IMR-90 (cell line): ENCODE measurements around the gene CXADR. TPM values are rescaled to one million over a fixed set of nuclear protein-coding genes. Genes with fewer than 3 reads are reported as not detected.
A peak's percentile ranks its signal among the peaks of the same experiment; 100 is the strongest.

Source experiments
- ATAC-seq: fragments of 200-7000 bp; cut with Tn5 transposase; 2 replicates; pipeline ENCODE4 v1.9.1; 2020; ENCODE audit warnings: low read depth, mild to moderate bottlenecking, moderate library complexity
- BruUV-seq: library from RNA; stranded (reverse); fragments of 400-500 nt; replicated peaks from 2 replicates; lab custom pipeline; 2021; lab: Mats Ljungman, UMichigan
- CTCF ChIA-PET: fragments of 300-600 bp; formaldehyde crosslinking; extraction: SDS; loops from one replicate; lab custom pipeline; 2021; ENCODE audit warnings: antibody characterized with exemption; lab: Yijun Ruan, JAX
- POLR2A ChIA-PET: fragments of 300-600 bp; sonication (Branson Sonifier 250); formaldehyde crosslinking; loops from one replicate; lab custom pipeline; 2022; ENCODE audit warnings: antibody characterized with exemption; ENCODE audit not compliant: unreplicated experiment; lab: Charles Lee
- DNase-seq: peaks from one replicate; pipeline ENCODE4 v3.0.0; 2013
- H2AFZ ChIP-seq: replicated peaks from 2 replicates; pipeline ENCODE3; 2013; ENCODE audit warnings: low read length, mild to moderate bottlenecking; ENCODE audit not compliant: poor library complexity
- H2AK5ac ChIP-seq: 2 replicates; pipeline ENCODE4 v1.6.1; 2013; ENCODE audit warnings: low read depth, low read length, inconsistent platforms
- H2AK9ac ChIP-seq: replicated peaks from 2 replicates; pipeline ENCODE3; 2013; ENCODE audit warnings: mild to moderate bottlenecking, low read depth, low read length, moderate library complexity; ENCODE audit not compliant: poor library complexity
- H2BK120ac ChIP-seq: 2 replicates; pipeline ENCODE4 v1.6.1; 2013; ENCODE audit warnings: low read depth, low read length, inconsistent platforms
- H2BK15ac ChIP-seq: 3 replicates; pipeline ENCODE4 v1.6.1; 2013; ENCODE audit warnings: low read depth, low read length, inconsistent platforms
- H2BK20ac ChIP-seq: 2 replicates; pipeline ENCODE4 v1.6.1; 2013; ENCODE audit warnings: low read depth, mild to moderate bottlenecking, inconsistent platforms, low read length, moderate library complexity
- H2BK5ac ChIP-seq: 2 replicates; pipeline ENCODE4 v1.6.1; 2013; ENCODE audit warnings: mild to moderate bottlenecking, low read depth, low read length, inconsistent platforms; ENCODE audit not compliant: poor library complexity, severe bottlenecking
- H3K14ac ChIP-seq: replicated peaks from 2 replicates; pipeline ENCODE4 v1.6.1; 2013; ENCODE audit warnings: low read depth, low read length, inconsistent platforms
- H3K18ac ChIP-seq: 2 replicates; pipeline ENCODE4 v1.6.1; 2013; ENCODE audit warnings: low read depth, low read length, control low read depth
- H3K23ac ChIP-seq: 2 replicates; pipeline ENCODE4 v1.6.1; 2013; ENCODE audit warnings: low read depth, low read length, inconsistent platforms
- H3K27ac ChIP-seq: 2 replicates; pipeline ENCODE4 v1.5.1; 2013; ENCODE audit warnings: mild to moderate bottlenecking, control low read depth, low read length; ENCODE audit not compliant: insufficient read depth
- H3K27me3 ChIP-seq: 2 replicates; pipeline ENCODE4 v1.6.1; 2013; ENCODE audit warnings: low read length; ENCODE audit not compliant: control insufficient read depth, insufficient read depth
- H3K36me3 ChIP-seq: 2 replicates; pipeline ENCODE4 v1.6.1; 2013; ENCODE audit warnings: low read length, mixed read lengths; ENCODE audit not compliant: control insufficient read depth, insufficient read depth
- H3K4ac ChIP-seq: 2 replicates; pipeline ENCODE4 v1.6.1; 2013; ENCODE audit warnings: low read depth, low read length, inconsistent platforms
- H3K4me1 ChIP-seq: 2 replicates; pipeline ENCODE4 v1.6.1; 2013; ENCODE audit warnings: low read length, mixed read lengths; ENCODE audit not compliant: control insufficient read depth, insufficient read depth
- H3K4me2 ChIP-seq: 2 replicates; pipeline ENCODE4 v1.6.1; 2013; ENCODE audit warnings: low read depth, mild to moderate bottlenecking, control low read depth, low read length, moderate library complexity
- H3K4me3 ChIP-seq: 2 replicates; pipeline ENCODE4 v1.5.1; 2013; ENCODE audit warnings: low read depth, mild to moderate bottlenecking, control low read depth, low read length, moderate library complexity; ENCODE audit not compliant: insufficient read depth
- H3K56ac ChIP-seq: 2 replicates; pipeline ENCODE4 v1.6.1; 2013; ENCODE audit warnings: low read length, inconsistent platforms; ENCODE audit not compliant: insufficient read depth; ENCODE audit errors: extremely low read depth
- H3K79me1 ChIP-seq, 2 experiments: 2 replicates each; pipeline ENCODE4 v1.6.1; 2013; ENCODE audit warnings: low read length in 2 of 2, inconsistent platforms in 1 of 2, low read depth in 1 of 2
- H3K9ac ChIP-seq: 2 replicates; pipeline ENCODE4 v1.6.1; 2013; ENCODE audit warnings: low read depth, low read length, control low read depth
- H3K9me1 ChIP-seq: 2 replicates; pipeline ENCODE4 v1.6.1; 2013; ENCODE audit warnings: low read length, inconsistent platforms; ENCODE audit not compliant: insufficient read depth
- H3K9me3 ChIP-seq: 2 replicates; pipeline ENCODE4 v1.6.1; 2013; ENCODE audit warnings: low read length; ENCODE audit not compliant: control insufficient read depth, insufficient read depth
- H4K20me1 ChIP-seq: 2 replicates; pipeline ENCODE4 v1.6.1; 2013; ENCODE audit warnings: low read length, inconsistent platforms; ENCODE audit not compliant: insufficient read depth
- H4K5ac ChIP-seq: 2 replicates; pipeline ENCODE4 v1.6.1; 2013; ENCODE audit warnings: mild to moderate bottlenecking, low read depth, low read length, control low read depth
- H4K8ac ChIP-seq, 2 experiments: 2 replicates each; pipeline ENCODE4 v1.6.1; 2013; ENCODE audit warnings: low read depth in 2 of 2, low read length in 2 of 2, control low read depth in 1 of 2, inconsistent platforms in 1 of 2
- H4K91ac ChIP-seq: 2 replicates; pipeline ENCODE4 v1.6.1; 2013; ENCODE audit warnings: low read depth, low read length, inconsistent platforms; ENCODE audit not compliant: insufficient read depth
- BHLHE40 ChIP-seq: fragments of 150-350 bp; IDR thresholded peaks from 2 replicates; pipeline ENCODE4 v1.6.1; 2016; ENCODE audit warnings: mild to moderate bottlenecking, low read depth, low read length
- CHD1 ChIP-seq: IDR thresholded peaks from 2 replicates; pipeline ENCODE4 v1.6.1; 2012; ENCODE audit warnings: low read depth, low read length, improper control_type of control experiment
- CTCF ChIP-seq: conservative IDR thresholded peaks from 2 replicates; pipeline ENCODE4 v1.5.1; 2012; ENCODE audit warnings: mild to moderate bottlenecking, low read depth, low read length, improper control_type of control experiment
- FOS ChIP-seq: fragments of 150-350 bp; IDR thresholded peaks from 2 replicates; pipeline ENCODE4 v1.6.1; 2016; ENCODE audit warnings: low read depth, low read length
- MAFK ChIP-seq: IDR thresholded peaks from 2 replicates; pipeline ENCODE4 v1.6.1; 2012; ENCODE audit warnings: low read depth, low read length, improper control_type of control experiment
- MAZ ChIP-seq: IDR thresholded peaks from 2 replicates; pipeline ENCODE4 v1.6.1; 2012; ENCODE audit warnings: low read depth, mild to moderate bottlenecking, low read length, improper control_type of control experiment, moderate library complexity, borderline replicate concordance
- MXI1 ChIP-seq: IDR thresholded peaks from 2 replicates; pipeline ENCODE4 v1.6.1; 2012; ENCODE audit warnings: low read depth, mild to moderate bottlenecking, low read length, moderate library complexity, borderline replicate concordance
- NFE2L2 ChIP-seq: fragments of 150-350 bp; IDR thresholded peaks from 2 replicates; pipeline ENCODE4 v1.6.1; 2016; ENCODE audit warnings: low read depth, mild to moderate bottlenecking, low read length
- RAD21 ChIP-seq: IDR thresholded peaks from 2 replicates; pipeline ENCODE4 v1.6.1; 2012; ENCODE audit warnings: low read length, improper control_type of control experiment
- WGBS, 2 experiments: methylation state at CpG; one replicate each; pipeline versions ENCODE4 v1.1.5 to v1.1.7; 2013; ENCODE audit warnings: missing lambda C conversion rate in 2 of 2; ENCODE audit not compliant: insufficient read length in 1 of 2; ENCODE audit errors: extremely low coverage in 2 of 2; 5-methylcytosine and 5-hydroxymethylcytosine counted together
- dilution Hi-C: fragments of 300-500 bp; cut with HindIII; formaldehyde crosslinking; loops from one replicate; pipeline ENCODE4 v1.14.3; 2018; ENCODE audit warnings: low sequenced_read_pairs; ENCODE audit not compliant: unreplicated experiment
- in situ Hi-C: fragments of 300-500 bp; cut with MboI; formaldehyde crosslinking; loops from 3 replicates; pipeline ENCODE4 v1.14.3; 2019; ENCODE audit warnings: low sequenced_read_pairs, inconsistent platforms, mixed read lengths
- intact Hi-C: fragments of 100-400 bp; cut with micrococcal nuclease; formaldehyde crosslinking; loops from 2 replicates; pipeline ENCODE4 v1.10.0; 2022
- polyA plus RNA-seq, 3 experiments: library from polyadenylated mRNA; depleted of rRNA; stranded (reverse); fragments of >200 nt; gene quantifications; 2 replicates each; pipeline ENCODE4 v1.2.3, GENCODE V29; 2012; ENCODE audit warnings: low replicate concordance in 1 of 3
- total RNA-seq: library from RNA; depleted of rRNA; stranded (reverse); fragments of >200 nt; gene quantifications from 2 replicates; pipeline ENCODE4 v1.2.3, GENCODE V29; 2012
- TF ChIP-seq, protein P1 (sequence below): fragments of 150-350 bp; IDR thresholded peaks from 2 replicates; pipeline ENCODE4 v1.6.1; 2016; ENCODE audit warnings: low read depth, mild to moderate bottlenecking, low read length, moderate library complexity, borderline replicate concordance
- TF ChIP-seq, protein P2 (sequence below): fragments of 150-350 bp; IDR thresholded peaks from 2 replicates; pipeline ENCODE4 v1.6.1; 2017; ENCODE audit warnings: mild to moderate bottlenecking, antibody characterized with exemption, low read length, low read depth

CXADR gene
- total and polyA plus RNA-seq, 2 of the 4 experiments (the other 2 are of a cell fraction): 0.21 to 1.1 TPM

DNA sequence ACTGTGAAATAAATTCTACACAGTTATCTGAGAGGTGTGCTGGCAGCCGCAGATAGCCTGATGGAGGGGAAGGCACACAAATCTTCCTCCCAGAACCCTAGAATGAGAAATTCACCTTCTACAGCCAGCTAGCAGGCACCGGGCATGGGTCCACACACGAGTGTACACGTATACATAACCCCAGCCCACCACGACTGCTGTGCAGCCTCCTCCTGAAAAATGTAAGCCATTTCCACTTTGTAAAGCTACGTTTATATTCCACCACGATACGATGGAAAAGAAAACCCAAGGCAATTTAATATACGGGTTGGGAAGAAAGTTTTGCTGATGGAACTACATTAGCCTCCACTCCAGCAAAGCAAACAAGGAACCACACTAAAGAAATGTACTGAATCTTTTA is 98.1 kb downstream of the CXADR start:
- Histone ChIP-seq H3K4ac (peak overlapping the region; percentile 7; the same call in 1 of the 2 replicates), H4K91ac (no peak overlapping the region), H3K4me3 (peak overlapping the region; percentile 71), H3K27ac (peak overlapping the region; percentile 74), H4K5ac (peak overlapping the region; percentile 11; the same call in 1 of the 2 replicates), H3K9me1 (peaks cover 3% of the 10 kb centered on the region), H3K79me1 (peaks cover 10 to 12% of the 10 kb centered on the region in 2 experiments; a peak in 3 of 4 replicates), H3K18ac (peak overlapping the region; percentile 4; the same call in 1 of the 2 replicates), H4K20me1 (no peaks in the 10 kb centered on the region; the same call in none of the 2 replicates), H3K56ac (peak overlapping the region; percentile 30), H4K8ac (peak overlapping the region; percentile 29 to 62; a peak in 3 of 4 replicates), H2AK9ac (peak overlapping the region; percentile 65), H3K9ac (peak overlapping the region; percentile 85), H3K36me3 (peaks cover 8% of the 10 kb centered on the region), H3K4me1 (peaks cover 4% of the 10 kb centered on the region), H3K4me2 (peak overlapping the region; percentile 87), H3K9me3 (no peaks in the 10 kb centered on the region), H2BK20ac (no peak overlapping the region), H2BK5ac (peak overlapping the region; percentile 57), H2AK5ac (no peak overlapping the region), H3K14ac (peak overlapping the region; percentile 30), H3K27me3 (no peaks in the 10 kb centered on the region), H2BK15ac (no peak overlapping the region), H2AFZ (peak overlapping the region; percentile 35), H3K23ac (peak overlapping the region; percentile 79; the same call in 1 of the 2 replicates), H2BK120ac (no peak overlapping the region)
- dilution Hi-C loops (no loop called here), in situ Hi-C loops (no loop called here), intact Hi-C loops (loop anchor here (5.0 to 10.0 kb wide), 2 partner anchors 234 to 914 kb away; no protein-coding TSS in a partner anchor)
- DNase-seq: peak; percentile 11
- CTCF ChIA-PET: interaction anchor here (0.6 to 0.7 kb wide), 2 partner anchors 12 to 22 kb away, joined by 3 read pairs; no protein-coding TSS in a partner anchor
- no CpG with 5 or more reads among the region's 9 CpGs for WGBS, 2 experiments
- ATAC-seq: no peak
- TF ChIP-seq MAZ (no peak), CHD1 (no peak), RAD21 (no peak), MXI1 (no peak), MAFK (no peak), NFE2L2 (no peak), BHLHE40 (no peak), CTCF (no peak), FOS (no peak)
- TF ChIP-seq, protein P1, sequence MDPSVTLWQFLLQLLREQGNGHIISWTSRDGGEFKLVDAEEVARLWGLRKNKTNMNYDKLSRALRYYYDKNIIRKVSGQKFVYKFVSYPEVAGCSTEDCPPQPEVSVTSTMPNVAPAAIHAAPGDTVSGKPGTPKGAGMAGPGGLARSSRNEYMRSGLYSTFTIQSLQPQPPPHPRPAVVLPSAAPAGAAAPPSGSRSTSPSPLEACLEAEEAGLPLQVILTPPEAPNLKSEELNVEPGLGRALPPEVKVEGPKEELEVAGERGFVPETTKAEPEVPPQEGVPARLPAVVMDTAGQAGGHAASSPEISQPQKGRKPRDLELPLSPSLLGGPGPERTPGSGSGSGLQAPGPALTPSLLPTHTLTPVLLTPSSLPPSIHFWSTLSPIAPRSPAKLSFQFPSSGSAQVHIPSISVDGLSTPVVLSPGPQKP: no peak
- TF ChIP-seq, protein P2, sequence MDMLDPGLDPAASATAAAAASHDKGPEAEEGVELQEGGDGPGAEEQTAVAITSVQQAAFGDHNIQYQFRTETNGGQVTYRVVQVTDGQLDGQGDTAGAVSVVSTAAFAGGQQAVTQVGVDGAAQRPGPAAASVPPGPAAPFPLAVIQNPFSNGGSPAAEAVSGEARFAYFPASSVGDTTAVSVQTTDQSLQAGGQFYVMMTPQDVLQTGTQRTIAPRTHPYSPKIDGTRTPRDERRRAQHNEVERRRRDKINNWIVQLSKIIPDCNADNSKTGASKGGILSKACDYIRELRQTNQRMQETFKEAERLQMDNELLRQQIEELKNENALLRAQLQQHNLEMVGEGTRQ: no peak
- POLR2A ChIA-PET: no interaction called here
- no TSS peak for BruUV-seq
